Activated gamma-delta T cell treated with Interleukin-2 at 50 U/mL for 16 hours (primary cell): ENCODE data around the gene FAM177A1.
A peak's percentile ranks its signal among the peaks of the same experiment; 100 is the strongest.
"Not testable (repeated sequence)": the region's sequence is repeated elsewhere in the genome, so short reads cannot be mapped to it uniquely, and the experiment has no call there.

Experiments
- DNase-seq: peaks from one replicate; pipeline ENCODE4 v3.0.0-alpha.2; 2020

Gene FAM177A1

GRCh38 chr14:35046048-35046750, at the start of gene FAM177A1:
Gene FAM177A1 (plus strand): TSS chr14:35046272. CDS start chr14:35046464, 192 bp downstream.
- DNase-seq, result peak; percentile 98

GRCh38 chr14:34997762-34998161, 48.3 kb upstream of the FAM177A1 start:
- no peak for DNase-seq

- DNase-seq, result no peak
These were observed 46.6 kb upstream of the FAM177A1 start for GRCh38 chr14:34999500-34999899.

GRCh38 chr14:35001621-35002020, 44.5 kb upstream of the FAM177A1 start:
- DNase-seq, result no peak

GRCh38 chr14:35004839-35005238, 41.2 kb upstream of the FAM177A1 start:
- DNase-seq, result no peak

GRCh38 chr14:35016568-35016967, 29.5 kb upstream of the FAM177A1 start:
- DNase-seq, result no peak

- no peak for DNase-seq
These were observed 25.4 kb upstream of the FAM177A1 start for GRCh38 chr14:35020713-35021112.

GRCh38 chr14:35028435-35028834, 17.6 kb upstream of the FAM177A1 start:
- DNase-seq, result no peak

- DNase-seq, result no peak
These were observed 13.5 kb upstream of the FAM177A1 start for GRCh38 chr14:35032562-35032961.

- DNase-seq, result no peak
These were observed 11.6 kb upstream of the FAM177A1 start for GRCh38 chr14:35034440-35034833.

GRCh38 chr14:35034944-35035554, 11.0 kb upstream of the FAM177A1 start:
- DNase-seq, result not testable (repeated sequence)

GRCh38 chr14:35038312-35038711, 7.8 kb upstream of the FAM177A1 start:
- not testable (repeated sequence) for DNase-seq

- DNase-seq, result no peak
These were observed 3.4 kb upstream of the FAM177A1 start for GRCh38 chr14:35042632-35043031.

GRCh38 chr14:35043046-35043445, 3.0 kb upstream of the FAM177A1 start:
- DNase-seq, result no peak

- no peak for DNase-seq
These were observed 904 bp upstream of the FAM177A1 start for GRCh38 chr14:35044939-35045797.

- no peak for DNase-seq
These were observed 349 bp upstream of the FAM177A1 start for GRCh38 chr14:35045798-35046047.

GRCh38 chr14:35046751-35047536, 872 bp downstream of the FAM177A1 start:
- DNase-seq, result no peak

GRCh38 chr14:35047976-35048513, 2.0 kb downstream of the FAM177A1 start:
- no peak for DNase-seq

GRCh38 chr14:35050652-35051051, 4.6 kb downstream of the FAM177A1 start:
- no peak for DNase-seq

- DNase-seq, result no peak
These were observed 5.7 kb downstream of the FAM177A1 start for GRCh38 chr14:35051796-35052195.

- DNase-seq, result no peak
These were observed 6.6 kb downstream of the FAM177A1 start for GRCh38 chr14:35052637-35053036.

GRCh38 chr14:35061113-35061791, 15.2 kb downstream of the FAM177A1 start:
- DNase-seq, result not testable (repeated sequence)
